GM18526 (cell line): ENCODE measurements around the gene NLRX1.

ENCODE experiments used
- POLR2A ChIP-seq: IDR thresholded peaks from 3 replicates; pipeline ENCODE4 v1.6.1; 2011; ENCODE audit not compliant: insufficient read length; ENCODE audit errors: extremely low read depth

The NLRX1 gene

GRCh38 chr11:119194811-119195440 lies 26.4 kb downstream of the NLRX1 start:
- TF ChIP-seq POLR2A: no peak

GRCh38 chr11:119195680-119196079 lies 27.2 kb downstream of the NLRX1 start:
- TF ChIP-seq POLR2A: no peak

- TF ChIP-seq POLR2A: no peak
These were observed 28.4 kb downstream of the NLRX1 start for GRCh38 chr11:119196833-119197483.

- TF ChIP-seq POLR2A: no peak
These were observed 30.4 kb downstream of the NLRX1 start for GRCh38 chr11:119198925-119199324.

GRCh38 chr11:119202554-119202953 lies 34.0 kb downstream of the NLRX1 start:
- no peak for TF ChIP-seq POLR2A

GRCh38 chr11:119204066-119204465 lies 35.5 kb downstream of the NLRX1 start:
- TF ChIP-seq POLR2A: no peak

- no peak for TF ChIP-seq POLR2A
These were observed 36.6 kb downstream of the NLRX1 start for GRCh38 chr11:119205080-119205479.

GRCh38 chr11:119205574-119206510 lies 37.3 kb downstream of the NLRX1 start, which contains the start of gene CBL:
CBL (plus strand) TSS chr11:119206339; CDS start chr11:119206418, 79 bp downstream.
- TF ChIP-seq POLR2A: peak; percentile 56

- no peak for TF ChIP-seq POLR2A
These were observed 38.2 kb downstream of the NLRX1 start for GRCh38 chr11:119206511-119207414.

- TF ChIP-seq POLR2A: no peak
These were observed 39.0 kb downstream of the NLRX1 start for GRCh38 chr11:119207415-119207960.

GRCh38 chr11:119209186-119209585 lies 40.7 kb downstream of the NLRX1 start:
- TF ChIP-seq POLR2A: no peak

GRCh38 chr11:119210050-119210449 lies 41.5 kb downstream of the NLRX1 start:
- TF ChIP-seq POLR2A: no peak

- TF ChIP-seq POLR2A: no peak
These were observed 49.8 kb downstream of the NLRX1 start for GRCh38 chr11:119218141-119218878.

GRCh38 chr11:119222308-119222707 lies 53.8 kb downstream of the NLRX1 start:
- TF ChIP-seq POLR2A: no peak
